SK-N-SH (cell line): Measurements from ENCODE around the gene HIPK2. TPM values are rescaled to one million over a fixed set of nuclear protein-coding genes. Genes with fewer than 3 reads are reported as not detected.

Source experiments
- CTCF ChIA-PET: fragments of 300-600, 350-600 bp; formaldehyde crosslinking; extraction: SDS; loops from one replicate; lab custom pipeline; 2021; lab: Yijun Ruan, JAX
- POLR2A ChIA-PET: fragments of 350-600 bp; sonication (Branson Sonifier 250); formaldehyde crosslinking; extraction: SDS; loops from one replicate; lab custom pipeline; 2020; ENCODE audit warnings: antibody characterized with exemption, inconsistent platforms; lab: Yijun Ruan, JAX
- DNase-seq: peaks from one replicate; pipeline ENCODE4 v3.0.0; 2012
- H2AFZ ChIP-seq: fragments of 200-600 bp; sonication (generic); 2 replicates; pipeline ENCODE4 v1.8.1; 2016; ENCODE audit warnings: antibody characterized with exemption, mild to moderate bottlenecking, low read depth
- H3F3A ChIP-seq: fragments of 200-600 bp; sonication (generic); replicated peaks from 2 replicates; pipeline ENCODE3; 2016; ENCODE audit warnings: antibody characterized with exemption, mild to moderate bottlenecking; ENCODE audit not compliant: insufficient read depth
- H3K27ac ChIP-seq, 2 experiments: fragments of 200-500 bp in 1 of 2; fragments of 200-600 bp in 1 of 2; sonication (Bioruptor generic) in 1 of 2; sonication (generic), shearing (Covaris generic) in 1 of 2; 2 replicates each; pipeline versions ENCODE4 v1.5.1 to v1.6.1; 2014 to 2016; ENCODE audit warnings: low read depth in 2 of 2, inconsistent platforms in 1 of 2, low read length in 1 of 2, mild to moderate bottlenecking in 1 of 2, mixed read lengths in 1 of 2
- H3K27me3 ChIP-seq: fragments of 200-600 bp; sonication (generic), shearing (Covaris generic); 2 replicates; pipeline ENCODE4 v1.6.1; 2016; ENCODE audit warnings: mixed run types; ENCODE audit not compliant: insufficient read depth
- H3K36me3 ChIP-seq, 2 experiments: fragments of 200-500 bp in 1 of 2; fragments of 200-600 bp in 1 of 2; sonication (Bioruptor generic) in 1 of 2; sonication (generic) in 1 of 2; replicated peaks in 1 of 2; 2 replicates each; pipeline versions ENCODE3 to v1.5.1; 2014 to 2016; ENCODE audit warnings: low read length in 1 of 2, mild to moderate bottlenecking in 1 of 2; ENCODE audit not compliant: insufficient read depth in 2 of 2, control insufficient read depth in 1 of 2
- H3K4me1 ChIP-seq, 2 experiments: fragments of 200-500 bp in 1 of 2; fragments of 200-600 bp in 1 of 2; sonication (Bioruptor generic) in 1 of 2; sonication (generic), shearing (Covaris generic) in 1 of 2; 2 replicates each; pipeline versions ENCODE4 v1.5.1 to v1.6.1; 2014 to 2016; ENCODE audit warnings: low read depth in 1 of 2, low read length in 1 of 2, mixed run types in 1 of 2; ENCODE audit not compliant: insufficient read depth in 2 of 2, control insufficient read depth in 1 of 2
- H3K4me2 ChIP-seq: fragments of 200-600 bp; sonication (generic), shearing (Covaris generic); 2 replicates; pipeline ENCODE4 v1.6.1; 2017; ENCODE audit warnings: mixed run types
- H3K4me3 ChIP-seq, 2 experiments: fragments of 200-500 bp in 1 of 2; fragments of 200-600 bp in 1 of 2; sonication (Bioruptor generic) in 1 of 2; sonication (generic), shearing (Covaris generic) in 1 of 2; 2 replicates each; pipeline versions ENCODE4 v1.5.1 to v1.8.1; 2014 to 2016; ENCODE audit warnings: low read depth in 2 of 2, inconsistent platforms in 1 of 2, low read length in 1 of 2, mild to moderate bottlenecking in 1 of 2, mixed read lengths in 1 of 2, moderate library complexity in 1 of 2
- H3K79me2 ChIP-seq: fragments of 200-600 bp; sonication (generic); 2 replicates; pipeline ENCODE4 v1.8.1; 2017; ENCODE audit warnings: mild to moderate bottlenecking; ENCODE audit not compliant: insufficient read depth
- H3K9ac ChIP-seq: fragments of 200-600 bp; sonication (generic); 2 replicates; pipeline ENCODE4 v1.6.1; 2017; ENCODE audit warnings: mixed run types
- H3K9me2 ChIP-seq: fragments of 200-600 bp; sonication (generic); 2 replicates; pipeline ENCODE4 v1.6.1; 2017; ENCODE audit warnings: mixed run types
- H3K9me3 ChIP-seq: fragments of 200-600 bp; sonication (generic); 2 replicates; pipeline ENCODE4 v1.6.1; 2017; ENCODE audit warnings: mixed run types, mild to moderate bottlenecking, moderate library complexity
- H4K20me1 ChIP-seq: fragments of 200-600 bp; sonication (generic); 2 replicates; pipeline ENCODE4 v1.6.1; 2017; ENCODE audit warnings: mild to moderate bottlenecking, mixed run types; ENCODE audit not compliant: insufficient read depth
- CHD2 ChIP-seq: fragments of 150-350 bp; IDR thresholded peaks from 2 replicates; pipeline ENCODE4 v1.6.1; 2018; ENCODE audit warnings: low read length; ENCODE audit not compliant: partially characterized antibody
- ELF1 ChIP-seq: IDR thresholded peaks from 2 replicates; pipeline ENCODE4 v1.4.0; 2012
- EP300 ChIP-seq, 2 experiments: IDR thresholded peaks; 2 replicates each; pipeline versions ENCODE4 v1.4.0 to v1.6.1; 2012; ENCODE audit warnings: borderline replicate concordance in 1 of 2, low read depth in 1 of 2, low read length in 1 of 2
- EZH2phosphoT487 ChIP-seq: fragments of 200-600 bp; sonication (generic); IDR thresholded peaks from 2 replicates; pipeline ENCODE4 v1.6.1; 2017; ENCODE audit warnings: low read depth, mixed run types, mild to moderate bottlenecking, antibody characterized with exemption, moderate library complexity, borderline replicate concordance
- FOXM1 ChIP-seq: IDR thresholded peaks from 2 replicates; pipeline ENCODE4 v1.4.0; 2012; ENCODE audit warnings: low read depth, mild to moderate bottlenecking
- GATA2 ChIP-seq: sonication (generic); formaldehyde crosslinking; IDR thresholded peaks from 2 replicates; pipeline ENCODE4 v1.5.0; 2020; ENCODE audit warnings: mild to moderate bottlenecking, missing genetic modification reagents
- JUND ChIP-seq: IDR thresholded peaks from 2 replicates; pipeline ENCODE4 v1.4.0; 2012
- MEF2A ChIP-seq: IDR thresholded peaks from 2 replicates; pipeline ENCODE4 v1.4.0; 2012; ENCODE audit warnings: low read depth, borderline replicate concordance
- MXI1 ChIP-seq: IDR thresholded peaks from 2 replicates; pipeline ENCODE4 v1.6.1; 2012; ENCODE audit warnings: mild to moderate bottlenecking, low read depth, low read length, improper control_type of control experiment
- NFIC ChIP-seq: IDR thresholded peaks from 2 replicates; pipeline ENCODE4 v1.4.0; 2012; ENCODE audit warnings: borderline replicate concordance
- NRF1 ChIP-seq: IDR thresholded peaks from 2 replicates; pipeline ENCODE4 v1.6.1; 2012; ENCODE audit warnings: low read depth, mild to moderate bottlenecking, low read length
- SIN3A ChIP-seq: IDR thresholded peaks from 2 replicates; pipeline ENCODE4 v1.6.1; 2012; ENCODE audit warnings: low read depth, mild to moderate bottlenecking, low read length, moderate library complexity, borderline replicate concordance
- SMC3 ChIP-seq: IDR thresholded peaks from 2 replicates; pipeline ENCODE4 v1.6.1; 2012; ENCODE audit warnings: low read depth, low read length, improper control_type of control experiment
- TCF12 ChIP-seq: IDR thresholded peaks from 2 replicates; pipeline ENCODE4 v1.4.0; 2012
- WGBS: methylation state at CpG from one replicate; pipeline ENCODE4 v1.1.6; 2017; ENCODE audit warnings: low lambda C conversion rate; 5-methylcytosine and 5-hydroxymethylcytosine counted together
- polyA plus RNA-seq, 3 experiments: library from polyadenylated mRNA; depleted of rRNA; stranded (reverse); fragments of >200 nt; gene quantifications; 2 replicates each; pipeline ENCODE4 v1.2.3, GENCODE V29; 2012
- TF ChIP-seq, protein P1 (sequence below): IDR thresholded peaks from 2 replicates; pipeline ENCODE4 v1.4.0; 2012; ENCODE audit warnings: low read depth, borderline replicate concordance
- TF ChIP-seq, protein P2 (sequence below): IDR thresholded peaks from 2 replicates; pipeline ENCODE4; 2012
- TF ChIP-seq, protein P3 (sequence below): IDR thresholded peaks from 2 replicates; pipeline ENCODE4 v1.4.0; 2012; ENCODE audit warnings: low read depth
- TF ChIP-seq, protein P4 (sequence below): fragments of 150-350 bp; IDR thresholded peaks from 2 replicates; pipeline ENCODE4 v1.6.1; 2017; ENCODE audit warnings: antibody characterized with exemption, low read length, low read depth, borderline replicate concordance
- TF ChIP-seq, protein P5 (sequence below): IDR thresholded peaks from 2 replicates; pipeline ENCODE4 v1.4.0; 2012; ENCODE audit warnings: low read depth, borderline replicate concordance
- TF ChIP-seq, protein P6 (sequence below): fragments of 150-350 bp; IDR thresholded peaks from 2 replicates; pipeline ENCODE4 v1.6.1; 2016; ENCODE audit warnings: mild to moderate bottlenecking, low read depth, low read length

HIPK2 gene
- polyA plus RNA-seq, 1 of the 3 experiments (the other 2 are of a cell fraction), result 14.2 TPM

DNA sequence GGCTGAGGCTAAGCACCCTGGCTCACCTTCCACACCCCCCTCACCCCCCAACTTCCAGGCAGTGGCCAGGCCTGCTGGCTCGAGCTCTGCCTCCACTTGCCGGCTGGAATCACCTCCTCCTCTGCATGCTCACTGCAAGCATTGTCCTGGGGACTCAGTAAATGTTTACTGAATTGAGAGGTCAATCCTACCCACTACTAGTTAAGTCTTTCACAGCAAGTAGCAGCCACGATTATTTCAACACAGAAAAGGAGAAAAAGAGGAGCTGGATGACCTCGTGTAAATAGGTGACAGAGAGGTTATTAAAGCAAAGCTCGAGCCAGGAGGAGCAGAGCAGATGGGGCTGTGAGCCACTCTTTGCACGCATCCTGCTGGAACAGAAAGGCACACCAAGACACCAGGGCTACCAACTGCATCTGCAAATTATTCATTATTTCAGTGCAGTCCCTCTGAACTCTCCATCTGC lies 32.1 kb downstream of the HIPK2 start:
- H3K4me3 ChIP-seq, result no peak overlapping the region
- no peak overlapping the region for H2AFZ ChIP-seq
- H3K4me1 ChIP-seq, result peaks cover 31 to 46% of the 10 kb centered on the region in 2 experiments; a peak in 3 of 4 replicates
- peak overlapping the region in 1 of 2 experiments; percentile 62; a peak in 1 of 4 replicates for H3K27ac ChIP-seq
- peaks cover 100% of the 10 kb centered on the region for H4K20me1 ChIP-seq
- TF ChIP-seq SIN3A, result no peak
- no peak for TF ChIP-seq TCF12
- TF ChIP-seq, protein P1, sequence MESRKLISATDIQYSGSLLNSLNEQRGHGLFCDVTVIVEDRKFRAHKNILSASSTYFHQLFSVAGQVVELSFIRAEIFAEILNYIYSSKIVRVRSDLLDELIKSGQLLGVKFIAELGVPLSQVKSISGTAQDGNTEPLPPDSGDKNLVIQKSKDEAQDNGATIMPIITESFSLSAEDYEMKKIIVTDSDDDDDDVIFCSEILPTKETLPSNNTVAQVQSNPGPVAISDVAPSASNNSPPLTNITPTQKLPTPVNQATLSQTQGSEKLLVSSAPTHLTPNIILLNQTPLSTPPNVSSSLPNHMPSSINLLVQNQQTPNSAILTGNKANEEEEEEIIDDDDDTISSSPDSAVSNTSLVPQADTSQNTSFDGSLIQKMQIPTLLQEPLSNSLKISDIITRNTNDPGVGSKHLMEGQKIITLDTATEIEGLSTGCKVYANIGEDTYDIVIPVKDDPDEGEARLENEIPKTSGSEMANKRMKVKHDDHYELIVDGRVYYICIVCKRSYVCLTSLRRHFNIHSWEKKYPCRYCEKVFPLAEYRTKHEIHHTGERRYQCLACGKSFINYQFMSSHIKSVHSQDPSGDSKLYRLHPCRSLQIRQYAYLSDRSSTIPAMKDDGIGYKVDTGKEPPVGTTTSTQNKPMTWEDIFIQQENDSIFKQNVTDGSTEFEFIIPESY, result no peak
- no peak for TF ChIP-seq EZH2phosphoT487
- TF ChIP-seq, protein P2, sequence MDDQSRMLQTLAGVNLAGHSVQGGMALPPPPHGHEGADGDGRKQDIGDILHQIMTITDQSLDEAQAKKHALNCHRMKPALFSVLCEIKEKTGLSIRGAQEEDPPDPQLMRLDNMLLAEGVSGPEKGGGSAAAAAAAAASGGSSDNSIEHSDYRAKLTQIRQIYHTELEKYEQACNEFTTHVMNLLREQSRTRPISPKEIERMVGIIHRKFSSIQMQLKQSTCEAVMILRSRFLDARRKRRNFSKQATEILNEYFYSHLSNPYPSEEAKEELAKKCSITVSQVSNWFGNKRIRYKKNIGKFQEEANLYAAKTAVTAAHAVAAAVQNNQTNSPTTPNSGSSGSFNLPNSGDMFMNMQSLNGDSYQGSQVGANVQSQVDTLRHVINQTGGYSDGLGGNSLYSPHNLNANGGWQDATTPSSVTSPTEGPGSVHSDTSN, result no peak
- TF ChIP-seq EP300 (IDR thresholded peaks at IDR 0.05; ENCODE audit: borderline replicate concordance in 1 of 2, low read depth in 1 of 2, low read length in 1 of 2), result no peak
- no peak for TF ChIP-seq NRF1
- TF ChIP-seq ELF1, result no peak
- TF ChIP-seq MEF2A, result no peak
- TF ChIP-seq JUND, result no peak
- TF ChIP-seq, protein P3, sequence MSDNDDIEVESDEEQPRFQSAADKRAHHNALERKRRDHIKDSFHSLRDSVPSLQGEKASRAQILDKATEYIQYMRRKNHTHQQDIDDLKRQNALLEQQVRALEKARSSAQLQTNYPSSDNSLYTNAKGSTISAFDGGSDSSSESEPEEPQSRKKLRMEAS, result no peak
- TF ChIP-seq, protein P4, sequence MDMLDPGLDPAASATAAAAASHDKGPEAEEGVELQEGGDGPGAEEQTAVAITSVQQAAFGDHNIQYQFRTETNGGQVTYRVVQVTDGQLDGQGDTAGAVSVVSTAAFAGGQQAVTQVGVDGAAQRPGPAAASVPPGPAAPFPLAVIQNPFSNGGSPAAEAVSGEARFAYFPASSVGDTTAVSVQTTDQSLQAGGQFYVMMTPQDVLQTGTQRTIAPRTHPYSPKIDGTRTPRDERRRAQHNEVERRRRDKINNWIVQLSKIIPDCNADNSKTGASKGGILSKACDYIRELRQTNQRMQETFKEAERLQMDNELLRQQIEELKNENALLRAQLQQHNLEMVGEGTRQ, result no peak
- TF ChIP-seq, protein P5, sequence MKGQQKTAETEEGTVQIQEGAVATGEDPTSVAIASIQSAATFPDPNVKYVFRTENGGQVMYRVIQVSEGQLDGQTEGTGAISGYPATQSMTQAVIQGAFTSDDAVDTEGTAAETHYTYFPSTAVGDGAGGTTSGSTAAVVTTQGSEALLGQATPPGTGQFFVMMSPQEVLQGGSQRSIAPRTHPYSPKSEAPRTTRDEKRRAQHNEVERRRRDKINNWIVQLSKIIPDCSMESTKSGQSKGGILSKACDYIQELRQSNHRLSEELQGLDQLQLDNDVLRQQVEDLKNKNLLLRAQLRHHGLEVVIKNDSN, result no peak
- TF ChIP-seq, protein P6, sequence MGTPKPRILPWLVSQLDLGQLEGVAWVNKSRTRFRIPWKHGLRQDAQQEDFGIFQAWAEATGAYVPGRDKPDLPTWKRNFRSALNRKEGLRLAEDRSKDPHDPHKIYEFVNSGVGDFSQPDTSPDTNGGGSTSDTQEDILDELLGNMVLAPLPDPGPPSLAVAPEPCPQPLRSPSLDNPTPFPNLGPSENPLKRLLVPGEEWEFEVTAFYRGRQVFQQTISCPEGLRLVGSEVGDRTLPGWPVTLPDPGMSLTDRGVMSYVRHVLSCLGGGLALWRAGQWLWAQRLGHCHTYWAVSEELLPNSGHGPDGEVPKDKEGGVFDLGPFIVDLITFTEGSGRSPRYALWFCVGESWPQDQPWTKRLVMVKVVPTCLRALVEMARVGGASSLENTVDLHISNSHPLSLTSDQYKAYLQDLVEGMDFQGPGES, result no peak
- TF ChIP-seq FOXM1, result no peak
- no peak for TF ChIP-seq GATA2 (CRISPR knock-in tag)
- no peak for TF ChIP-seq SMC3
- no peak for TF ChIP-seq CHD2
- TF ChIP-seq NFIC, result no peak
- no peak for TF ChIP-seq MXI1
- ChIA-PET CTCF (interaction anchor here (0.7 to 4.1 kb wide), 9 partner anchors 13 to 243 kb away, joined by 3 to 26 read pairs (median 4); partner anchors contain the start of gene HIPK2), POLR2A (interaction anchor here (1.1 kb wide), 1 partner anchor 18 kb away, joined by 5 read pairs; no protein-coding TSS in a partner anchor)
- WGBS, result 72% methylated on average over 6 of the region's 6 CpGs
- H3K79me2 ChIP-seq, result peaks cover 100% of the 10 kb centered on the region
- peaks cover 3% of the 10 kb centered on the region for H3F3A ChIP-seq
- H3K9me2 ChIP-seq, result no peaks in the 10 kb centered on the region
- no peaks in the 10 kb centered on the region for H3K9me3 ChIP-seq
- peak; percentile 45 for DNase-seq
- peaks cover 4 to 6% of the 10 kb centered on the region in 2 experiments for H3K36me3 ChIP-seq
- H3K27me3 ChIP-seq, result no peaks in the 10 kb centered on the region
- no peak overlapping the region for H3K4me2 ChIP-seq
- no peak overlapping the region for H3K9ac ChIP-seq
